ENCODE data around the gene UBE2V1. TPM values are rescaled to one million over a fixed set of nuclear protein-coding genes. Genes with fewer than 3 reads are reported as not detected.

The UBE2V1 gene
- total and polyA plus RNA-seq, 2 of the 13 experiments (the other 11 are each of a cell fraction or from before 2014, with no cell fraction given), result 81.3 to 132 TPM

- TF ChIP-seq JARID2 (CRISPR knock-in tag; IDR thresholded peaks at IDR 0.05; ENCODE audit: insufficient replicate concordance) (peak; percentile 20), HES4 (CRISPR knock-in tag; IDR thresholded peaks at IDR 0.05; ENCODE audit: borderline replicate concordance) (peak; percentile 85; the same call in 1 of the 2 replicates), ZSCAN21 (CRISPR knock-in tag; IDR thresholded peaks at IDR 0.05; ENCODE audit: borderline replicate concordance) (peak; percentile 70; the same call in 1 of the 2 replicates), MATR3 (CRISPR knock-in tag; IDR thresholded peaks at IDR 0.05) (no peak), TEAD3 (CRISPR knock-in tag; optimal IDR thresholded peaks at IDR 0.05; ENCODE audit: borderline replicate concordance) (no peak), IKZF4 (CRISPR knock-in tag; IDR thresholded peaks at IDR 0.05; ENCODE audit: borderline replicate concordance, low read depth, not compliant biosample characterization) (peak; percentile 89), ZNF180 (CRISPR knock-in tag; IDR thresholded peaks at IDR 0.05; ENCODE audit: borderline replicate concordance, low read depth) (no peak; the same call in 1 of the 2 replicates), HOXA3 (CRISPR knock-in tag; IDR thresholded peaks at IDR 0.05) (peak; percentile 94), ZNF639 (CRISPR knock-in tag; conservative IDR thresholded peaks at IDR 0.05) (peak; percentile 56), ZNF496 (CRISPR knock-in tag; IDR thresholded peaks at IDR 0.05; ENCODE audit: insufficient replicate concordance) (no peak), DRAP1 (CRISPR knock-in tag; IDR thresholded peaks at IDR 0.05) (peak; percentile 86), TEF (CRISPR knock-in tag; IDR thresholded peaks at IDR 0.05) (0 out of 2 replicates have a peak, but pooled peaks have one; percentile 54), RXRB (CRISPR knock-in tag; IDR thresholded peaks at IDR 0.05; ENCODE audit: borderline replicate concordance) (peak; percentile 55), MTERF4 (CRISPR knock-in tag; IDR thresholded peaks at IDR 0.05) (peak; percentile 89), ZNF558 (CRISPR knock-in tag; IDR thresholded peaks at IDR 0.05; ENCODE audit: borderline replicate concordance) (peak; percentile 99; the same call in 1 of the 2 replicates), HOXA9 (CRISPR knock-in tag; IDR thresholded peaks at IDR 0.05; ENCODE audit: borderline replicate concordance) (peak; percentile 70; the same call in 1 of the 2 replicates), ZSCAN12 (CRISPR knock-in tag; IDR thresholded peaks at IDR 0.05) (no peak), RBAK (CRISPR knock-in tag; IDR thresholded peaks at IDR 0.05) (no peak), DMAP1 (CRISPR knock-in tag; IDR thresholded peaks at IDR 0.05) (peak; percentile 86), U2AF1 (optimal IDR thresholded peaks at IDR 0.05; ENCODE audit: low read depth, low read length) (peak; percentile 90), DMTF1 (CRISPR knock-in tag; IDR thresholded peaks at IDR 0.05) (no peak), ZNF230 (CRISPR knock-in tag; IDR thresholded peaks at IDR 0.05) (peak; percentile 97)
Observed at GRCh38 chr20:50112512-50113419, at the start of gene UBE2V1 (continued).
